ENCODE results near the gene PILRA. TPM values are rescaled to one million over a fixed set of nuclear protein-coding genes. Genes with fewer than 3 reads are reported as not detected.

PILRA gene
- polyA plus RNA-seq, 1 of the 3 experiments (the other 2 are of a cell fraction), result 0.89 TPM

GRCh38 chr7:100389437-100390088 lies 16.3 kb downstream of the PILRA start:
- H3K27ac ChIP-seq (ENCODE audit: low read depth in 2 of 2, low read length in 1 of 2), result no peak overlapping the region
- no peaks in the 10 kb centered on the region for H4K20me1 ChIP-seq (ENCODE audit: insufficient read depth)
- H3K9me3 ChIP-seq, result no peaks in the 10 kb centered on the region
- no peak for DNase-seq
- POLR2A ChIA-PET, result no interaction called here
- no peaks in the 10 kb centered on the region; the same call in 1 of the 2 replicates for H3K27me3 ChIP-seq (ENCODE audit: insufficient read depth)
- H3K4me1 ChIP-seq (ENCODE audit: control insufficient read depth in 1 of 2, insufficient read depth in 2 of 2, low read depth in 1 of 2, low read length in 1 of 2), result peaks cover 0 to 3% of the 10 kb centered on the region in 2 experiments; a peak in 1 of 4 replicates
- WGBS (ENCODE audit: low lambda C conversion rate), result 63% methylated on average over 9 of the region's 9 CpGs
- no peak overlapping the region for H2AFZ ChIP-seq (ENCODE audit: low read depth)
- CTCF ChIA-PET, result interaction anchor here (6.0 kb wide), 1 partner anchor 18 kb away, joined by 39 read pairs; no protein-coding TSS in a partner anchor
- H3K4me2 ChIP-seq, result no peak overlapping the region
- H3K9ac ChIP-seq, result no peak overlapping the region
- no peak for TF ChIP-seq YY1 (IDR thresholded peaks at IDR 0.05; ENCODE audit: low read depth)
- no peak for TF ChIP-seq TEAD4 (IDR thresholded peaks at IDR 0.05; ENCODE audit: borderline replicate concordance, insufficient read depth)
- TF ChIP-seq FOXJ3 (CRISPR knock-in tag; IDR thresholded peaks at IDR 0.05), result no peak
- no peak for TF ChIP-seq ZBTB33 (IDR thresholded peaks at IDR 0.05; ENCODE audit: borderline replicate concordance, low read depth)
- TF ChIP-seq FOSL2 (IDR thresholded peaks at IDR 0.05; ENCODE audit: borderline replicate concordance, low read depth), result no peak
- no peak for TF ChIP-seq RXRA (IDR thresholded peaks at IDR 0.05; ENCODE audit: borderline replicate concordance, low read depth)
- no peak for TF ChIP-seq SMC3 (IDR thresholded peaks at IDR 0.05; ENCODE audit: low read depth, low read length)
- TF ChIP-seq RFX5 (IDR thresholded peaks at IDR 0.05; ENCODE audit: low read length), result no peak
- no peak for TF ChIP-seq GATA2 (CRISPR knock-in tag; IDR thresholded peaks at IDR 0.05)
- TF ChIP-seq EP300 (IDR thresholded peaks at IDR 0.05; ENCODE audit: borderline replicate concordance in 1 of 2, low read depth in 1 of 2, low read length in 1 of 2), result no peak
- TF ChIP-seq REST (IDR thresholded peaks at IDR 0.05; ENCODE audit: low read depth, low read length), result no peak
- TF ChIP-seq MAX (IDR thresholded peaks at IDR 0.05; ENCODE audit: low read depth), result no peak
- no peak for TF ChIP-seq USF2 (IDR thresholded peaks at IDR 0.05; ENCODE audit: borderline replicate concordance, low read depth, low read length)
- no peak for TF ChIP-seq RCOR1 (IDR thresholded peaks at IDR 0.05; ENCODE audit: low read length)
- no peak for TF ChIP-seq ELF1 (IDR thresholded peaks at IDR 0.05)
- TF ChIP-seq CHD2 (IDR thresholded peaks at IDR 0.05; ENCODE audit: low read length, partially characterized antibody), result no peak
- no peak for TF ChIP-seq IRF3 (IDR thresholded peaks at IDR 0.05; ENCODE audit: low read depth, low read length)
- no peak for TF ChIP-seq FOXM1 (IDR thresholded peaks at IDR 0.05; ENCODE audit: low read depth)
- no peak for TF ChIP-seq MXI1 (IDR thresholded peaks at IDR 0.05; ENCODE audit: low read depth, low read length)
- TF ChIP-seq TCF12 (IDR thresholded peaks at IDR 0.05), result no peak
- H3K9me2 ChIP-seq, result no peaks in the 10 kb centered on the region
- no peaks in the 10 kb centered on the region for H3K79me2 ChIP-seq (ENCODE audit: insufficient read depth)
- H3F3A ChIP-seq (replicated peaks; ENCODE audit: insufficient read depth), result no peaks in the 10 kb centered on the region
- no peaks in the 10 kb centered on the region for H3K36me3 ChIP-seq (replicated peaks in 1 of 2; ENCODE audit: control insufficient read depth in 1 of 2, insufficient read depth in 2 of 2, low read length in 1 of 2)
- H3K4me3 ChIP-seq (ENCODE audit: low read depth in 2 of 2, low read length in 1 of 2), result no peak overlapping the region

Measured in SK-N-SH (cell line).